Testis (tissue), 3 donors: ENCODE results near the gene YIPF3. TPM values are rescaled to one million over a fixed set of nuclear protein-coding genes. Genes with fewer than 3 reads are reported as not detected.
"Not testable (repeated sequence)": the region's sequence is repeated elsewhere in the genome, so short reads cannot be mapped to it uniquely, and the experiment has no call there.

Experiments
- DNase-seq: peaks from one replicate; pipeline ENCODE4 v3.0.0-alpha.2; 2019
- H3K27ac ChIP-seq, 2 donors: fragments of 200-600 bp; sonication (generic); one replicate each; pipeline ENCODE4 v1.5.1; 2019
- H3K27me3 ChIP-seq: fragments of 200-600 bp; sonication (generic); one replicate; pipeline ENCODE4 v1.5.1; 2019
- H3K36me3 ChIP-seq: fragments of 200-600 bp; sonication (generic); one replicate; pipeline ENCODE4 v1.5.1; 2017; ENCODE audit warnings: low read depth; ENCODE audit errors: missing control alignments
- H3K4me1 ChIP-seq: fragments of 200-600 bp; sonication (generic); one replicate; pipeline ENCODE4 v1.5.1; 2019
- H3K4me3 ChIP-seq, 2 donors: fragments of 200-600 bp; sonication (generic); one replicate each; pipeline ENCODE4 v1.5.1; 2017 to 2019
- H3K9me3 ChIP-seq: fragments of 200-600 bp; sonication (generic); one replicate; pipeline ENCODE4 v1.5.1; 2017
- CTCF ChIP-seq, 3 experiments: fragments of 450-650 bp in 2 of 3; fragments of 200-600 bp in 1 of 3; sonication (generic) in 1 of 3; IDR thresholded peaks; one replicate each; pipeline ENCODE4 v1.5.1; 2016 to 2019; ENCODE audit warnings: antibody characterized with exemption in 3 of 3, mild to moderate bottlenecking in 2 of 3, moderate library complexity in 1 of 3
- POLR2A ChIP-seq: fragments of 450-650 bp; IDR thresholded peaks from one replicate; pipeline ENCODE4 v1.6.1; 2017; ENCODE audit warnings: antibody characterized with exemption, mild to moderate bottlenecking, moderate library complexity
- whole genome bisulfite sequencing, 2 donors: methylation state at CpG; one replicate each; pipeline ENCODE4 v1.1.5; 2018; 5-methylcytosine and 5-hydroxymethylcytosine counted together
- intact Hi-C: fragments of 100-400 bp; cut with DNase I; formaldehyde crosslinking; loops from one replicate; pipeline ENCODE4 v1.15.1; 2023; ENCODE audit warnings: low total_unique reads
- polyA plus RNA-seq: library from polyadenylated mRNA; stranded (reverse); fragments of 350-450 nt; fragmentation: Illumina TruSeq; extraction: RNeasy Lipid Tissue Mini Kit (QIAGEN cat#74804); gene quantifications from one replicate; pipeline ENCODE4 v1.2.3, GENCODE V29; 2014; ENCODE audit warnings: low read depth, low replicate concordance; ENCODE audit not compliant: insufficient read depth
- total RNA-seq, 2 donors: library from RNA; depleted of rRNA; stranded (reverse); fragments of >200 nt; gene quantifications; one replicate each; pipeline ENCODE4 v1.2.3, GENCODE V29; 2016

YIPF3 gene
- total and polyA plus RNA-seq, 3 donors from 2014 or later = 130 to 138 (median 131) TPM

GRCh38 chr6:43468748-43469681 lies 47.7 kb downstream of the YIPF3 start:
- WGBS, 2 donors = 72 to 77% methylated on average over 12 to 13 of the region's 13 CpGs
- Histone ChIP-seq H3K27ac (no peak overlapping the region), H3K27me3 (no peaks in the 10 kb centered on the region), H3K4me3 (no peak overlapping the region), H3K36me3 (no peaks in the 10 kb centered on the region), H3K9me3 (no peaks in the 10 kb centered on the region), H3K4me1 (no peaks in the 10 kb centered on the region)
- no peak for DNase-seq
- no peak for TF ChIP-seq CTCF (IDR thresholded peaks at IDR 0.05)
- TF ChIP-seq POLR2A = no peak
- intact Hi-C loops = no loop called here

- WGBS, 2 donors = 84 to 86% methylated on average over 4 of the region's 4 CpGs
- H3K27me3 ChIP-seq = no peaks in the 10 kb centered on the region
- no peak for TF ChIP-seq CTCF (IDR thresholded peaks at IDR 0.05)
- no peak for TF ChIP-seq POLR2A
- H3K27ac ChIP-seq = no peak overlapping the region
- H3K36me3 ChIP-seq = no peaks in the 10 kb centered on the region
- H3K4me1 ChIP-seq = no peaks in the 10 kb centered on the region
- no peaks in the 10 kb centered on the region for H3K9me3 ChIP-seq
- intact Hi-C loops = no loop called here
- no peak for DNase-seq
- no peak overlapping the region for H3K4me3 ChIP-seq
Observed at GRCh38 chr6:43468240-43468639, 48.5 kb downstream of the YIPF3 start.

GRCh38 chr6:43467752-43468151 lies 49.0 kb downstream of the YIPF3 start:
- Histone ChIP-seq H3K4me3 (no peak overlapping the region), H3K4me1 (no peaks in the 10 kb centered on the region), H3K36me3 (no peaks in the 10 kb centered on the region), H3K9me3 (no peaks in the 10 kb centered on the region), H3K27me3 (no peaks in the 10 kb centered on the region), H3K27ac (no peak overlapping the region)
- DNase-seq = no peak
- TF ChIP-seq POLR2A (no peak), CTCF (IDR thresholded peaks at IDR 0.05) (no peak)
- 85 to 93% methylated on average over 4 of the region's 4 CpGs for WGBS, 2 donors
- intact Hi-C loops = no loop called here

GRCh38 chr6:43467265-43467664 lies 49.5 kb downstream of the YIPF3 start:
- H3K36me3 ChIP-seq, H3K27ac ChIP-seq, intact Hi-C loops, H3K4me3 ChIP-seq, H3K9me3 ChIP-seq, H3K4me1 ChIP-seq, H3K27me3 ChIP-seq, DNase-seq: not testable (repeated sequence)
- 66 to 67% methylated on average over 5 of the region's 5 CpGs for WGBS, 2 donors

- no peak for TF ChIP-seq CTCF (IDR thresholded peaks at IDR 0.05)
- no peak for TF ChIP-seq POLR2A
- H3K4me3 ChIP-seq = no peak overlapping the region
- intact Hi-C loops = no loop called here
- 70 to 78% methylated on average over 2 of the region's 2 CpGs for WGBS, 2 donors
- H3K27me3 ChIP-seq = no peaks in the 10 kb centered on the region
- no peaks in the 10 kb centered on the region for H3K9me3 ChIP-seq
- H3K27ac ChIP-seq = no peak overlapping the region
- H3K36me3 ChIP-seq = no peaks in the 10 kb centered on the region
- no peak for DNase-seq
- H3K4me1 ChIP-seq = no peaks in the 10 kb centered on the region
Observed at GRCh38 chr6:43465948-43466347, 50.8 kb downstream of the YIPF3 start.
